Measurements from ENCODE around the gene DNAJC5.

GRCh38 chr20:63917811-63918210 is 22.9 kb downstream of the DNAJC5 start:
- TF ChIP-seq CTCF (conservative IDR thresholded peaks at IDR 0.05 in 1 of 2, IDR thresholded peaks at IDR 0.05 in 1 of 2; ENCODE audit: extremely low read depth in 1 of 2, insufficient read depth in 1 of 2, low read depth in 1 of 2, low read length in 2 of 2) (no peak), EZH2 (IDR thresholded peaks at IDR 0.05; ENCODE audit: borderline replicate concordance, low read length) (no peak)

Measured in mammary epithelial cell (primary cell).